K562 (cell line): Measurements from ENCODE around the gene CLEC4F. TPM values are rescaled to one million over a fixed set of nuclear protein-coding genes. Genes with fewer than 3 reads are reported as not detected.

Experiments
- ATAC-seq: fragments of 200-7000 bp; cut with Tn5 transposase; 3 replicates; pipeline ENCODE4 v1.9.1; 2020; ENCODE audit warnings: moderate library complexity
- BruUV-seq: library from RNA; stranded (reverse); fragments of 400-500 nt; replicated peaks from 2 replicates; lab custom pipeline; 2021; lab: Mats Ljungman, UMichigan
- CTCF ChIA-PET: fragments of 300-600 bp; formaldehyde crosslinking; extraction: SDS; loops from one replicate; lab custom pipeline; 2021; ENCODE audit warnings: low intra/inter-chr PET ratio; lab: Yijun Ruan, JAX
- POLR2A ChIA-PET: fragments of 300-600, 350-650 bp; sonication (Branson Sonifier 250); formaldehyde crosslinking; extraction: SDS; loops from one replicate; lab custom pipeline; 2021; ENCODE audit warnings: antibody characterized with exemption, inconsistent platforms; lab: Yijun Ruan, JAX
- DNase-seq, 4 experiments: peaks; one replicate each; pipeline versions ENCODE4 v3.0.0 to v3.0.0-alpha.2; 2011 to 2018; ENCODE audit warnings: low spot score in 3 of 4, mixed read lengths in 3 of 4; ENCODE audit errors: extremely low read depth in 1 of 4
- FAIRE-seq: peaks from 2 replicates; lab custom pipeline; 2011; peaks lifted over from hg19 to GRCh38; lab: Jason Lieb, UNC
- H2AFZ ChIP-seq: 2 replicates; pipeline ENCODE4 v1.6.0; 2011; ENCODE audit warnings: low read depth, low read length, control low read depth, inconsistent platforms
- H3K27ac ChIP-seq: fragments of 200-600 bp; 3 replicates; pipeline ENCODE4 v1.8.0; 2011; ENCODE audit warnings: low read depth, mild to moderate bottlenecking, control low read depth, inconsistent platforms, low read length, moderate library complexity, mixed read lengths; ENCODE audit errors: extremely low read depth
- H3K27me3 ChIP-seq, 2 experiments: fragments of 300-600 bp in 1 of 2; 2 replicates in 1 of 2; 3 replicates in 1 of 2; pipeline versions ENCODE4 v1.6.0 to v1.8.0; 2011; ENCODE audit warnings: inconsistent platforms in 2 of 2, low read length in 2 of 2, mild to moderate bottlenecking in 1 of 2, mixed read lengths in 1 of 2, moderate library complexity in 1 of 2; ENCODE audit not compliant: control insufficient read depth in 2 of 2, insufficient read depth in 2 of 2
- H3K36me3 ChIP-seq: fragments of 300-600 bp; 3 replicates; pipeline ENCODE4 v1.8.0; 2011; ENCODE audit warnings: mild to moderate bottlenecking, low read length, inconsistent platforms; ENCODE audit not compliant: control insufficient read depth, insufficient read depth
- H3K4me1 ChIP-seq, 2 experiments: fragments of 200-600 bp in 1 of 2; replicated peaks in 1 of 2; 2 replicates in 1 of 2; 3 replicates in 1 of 2; pipeline versions ENCODE4 v1.5.1 to v1.8.0; 2011; ENCODE audit warnings: inconsistent platforms in 2 of 2, low read length in 2 of 2, mild to moderate bottlenecking in 1 of 2, mixed read lengths in 1 of 2, moderate library complexity in 1 of 2; ENCODE audit not compliant: control insufficient read depth in 2 of 2, insufficient read depth in 2 of 2
- H3K4me2 ChIP-seq: 2 replicates; pipeline ENCODE4 v1.6.1; 2011; ENCODE audit warnings: low read length, control low read depth, inconsistent platforms, mixed read lengths; ENCODE audit not compliant: insufficient read depth
- H3K4me3 ChIP-seq: fragments of 200-600 bp; sonication (generic), shearing (Covaris generic); 2 replicates; pipeline ENCODE4 v1.5.1; 2016; ENCODE audit warnings: control low read depth, inconsistent platforms
- H3K79me2 ChIP-seq: fragments of 200-600 bp; 3 replicates; pipeline ENCODE4 v1.8.0; 2011; ENCODE audit warnings: low read length, inconsistent platforms; ENCODE audit not compliant: control insufficient read depth, insufficient read depth
- H3K9ac ChIP-seq, 2 experiments: 2 replicates each; pipeline versions ENCODE4 v1.6.0 to v1.6.1; 2011; ENCODE audit warnings: low read depth in 2 of 2, low read length in 2 of 2, control low read depth in 1 of 2, inconsistent platforms in 1 of 2, mild to moderate bottlenecking in 1 of 2, mixed read lengths in 1 of 2; ENCODE audit not compliant: insufficient read depth in 1 of 2
- H3K9me1 ChIP-seq: one replicate; pipeline ENCODE4 v1.6.0; 2011; ENCODE audit warnings: inconsistent platforms, mild to moderate bottlenecking, low read length, moderate library complexity; ENCODE audit not compliant: control insufficient read depth, insufficient read depth
- H3K9me3 ChIP-seq: replicated peaks from 2 replicates; pipeline ENCODE4 v1.5.1; 2011; ENCODE audit warnings: low read depth, low read length, inconsistent platforms; ENCODE audit not compliant: control insufficient read depth, insufficient read depth
- H4K20me1 ChIP-seq: replicated peaks from 2 replicates; pipeline ENCODE4 v1.6.1; 2011; ENCODE audit warnings: low read length, inconsistent platforms, mixed read lengths; ENCODE audit not compliant: control insufficient read depth, insufficient read depth
- NELFE ChIP-seq: IDR thresholded peaks from 2 replicates; pipeline ENCODE4 v1.6.1; 2011; ENCODE audit warnings: mild to moderate bottlenecking; ENCODE audit not compliant: insufficient read depth, insufficient read length
- NFRKB ChIP-seq: fragments of 450-650 bp; IDR thresholded peaks from 2 replicates; pipeline ENCODE4 v1.6.1; 2016; ENCODE audit warnings: low read depth
- U2AF2 ChIP-seq: fragments of 200-400 bp; formaldehyde crosslinking; optimal IDR thresholded peaks from 2 replicates; pipeline ENCODE3; 2017; ENCODE audit warnings: low read depth, mild to moderate bottlenecking, low read length
- WGBS: fragments of 100-300 bp; shearing (Covaris generic); methylation state at CpG from one replicate; pipeline ENCODE4 v1.1.6; 2016; ENCODE audit warnings: low coverage, mixed read lengths; ENCODE audit not compliant: insufficient coverage; ENCODE audit errors: missing lambda C conversion rate; 5-methylcytosine and 5-hydroxymethylcytosine counted together
- in situ Hi-C: fragments of 300-500 bp; cut with MboI; formaldehyde crosslinking; loops from 4 replicates; pipeline ENCODE4 v1.15.0; 2018; ENCODE audit warnings: inconsistent platforms, mixed read lengths
- intact Hi-C: fragments of 100-400 bp; cut with micrococcal nuclease; formaldehyde crosslinking; loops from 2 replicates; pipeline ENCODE4 v1.14.2; 2022
- polyA plus RNA-seq, 8 experiments: library from polyadenylated mRNA; depleted of rRNA in 4 of 8; stranded (reverse) in 5 of 8; unstranded in 3 of 8; fragments of >200 nt; fragmentation: Nextera tagmentation in 2 of 8; fragmentation: Illumina TruSeq in 1 of 8; extraction: Ambion mirVana in 2 of 8; extraction: Trizol in 1 of 8; gene quantifications; 2 replicates each; pipeline versions ENCODE4 v1.2.1 to v1.2.3, GENCODE V29; 2011 to 2014; ENCODE audit warnings: inconsistent platforms in 1 of 8, missing spikeins in 1 of 8
- total RNA-seq, 7 experiments: library from RNA; depleted of rRNA in 6 of 7; stranded (reverse); fragments of >200 nt in 6 of 7; fragmentation: Illumina TruSeq in 2 of 7; extraction: Trizol in 2 of 7; gene quantifications; 2 replicates each; pipeline versions ENCODE4 v1.2.1 to v1.2.3, GENCODE V29; 2011 to 2021; ENCODE audit warnings: low replicate concordance in 1 of 7
- TF ChIP-seq, protein P1 (sequence below): sonication (generic); formaldehyde crosslinking; IDR thresholded peaks from 2 replicates; pipeline ENCODE4 v1.8.1; 2023; ENCODE audit warnings: mild to moderate bottlenecking, missing genetic modification reagents

The CLEC4F gene
- total and polyA plus RNA-seq, 9 of the 15 experiments (the other 6 are each of a cell fraction or from before 2014, with no cell fraction given): not detected

DNA sequence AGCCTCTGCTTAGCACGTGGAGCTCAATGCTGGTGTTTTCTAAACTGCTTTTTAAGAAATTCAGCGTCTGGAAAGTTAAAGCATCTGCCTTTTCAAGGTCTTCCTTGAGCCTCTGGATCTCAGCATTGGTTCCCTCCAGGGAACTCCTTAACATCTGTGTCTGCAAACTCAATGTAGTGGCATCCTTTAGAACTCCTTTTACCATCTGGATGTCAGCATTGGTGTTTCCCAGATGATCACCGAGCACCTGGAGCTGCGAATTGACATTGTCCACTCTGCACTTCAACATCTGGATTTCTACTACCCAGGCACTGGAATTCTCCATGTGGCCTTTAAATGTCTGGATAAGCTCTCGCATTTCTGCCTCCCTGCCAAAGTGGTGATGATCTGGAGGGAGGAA, 3.7 kb downstream of the CLEC4F start:
- POLR2A ChIA-PET: interaction anchor here (1.5 kb wide), 1 partner anchor 10 kb away, joined by 4 read pairs; no protein-coding TSS in a partner anchor
- WGBS: 0% methylated on average over 5 of the region's 5 CpGs

More for the DNA sequence above, 3.7 kb downstream of the CLEC4F start:
- intact Hi-C loops: no loop called here
- DNase-seq (no peak), FAIRE-seq (no peak)
- no peak overlapping the region for H3K4me3 ChIP-seq
- CTCF ChIA-PET: no interaction called here
- no peak overlapping the region for H2AFZ ChIP-seq
- no peaks in the 10 kb centered on the region for H3K36me3 ChIP-seq
- H3K9ac ChIP-seq: no peak overlapping the region
- H3K27ac ChIP-seq: no peak overlapping the region
- H3K4me2 ChIP-seq: no peak overlapping the region
- H3K79me2 ChIP-seq: no peaks in the 10 kb centered on the region
- H3K27me3 ChIP-seq: peaks cover 43 to 61% of the 10 kb centered on the region in 2 experiments
- H3K4me1 ChIP-seq: no peaks in the 10 kb centered on the region
- no peak for TF ChIP-seq U2AF2
- no peak for TF ChIP-seq NELFE
- TF ChIP-seq NFRKB: no peak
- TF ChIP-seq, protein P1, sequence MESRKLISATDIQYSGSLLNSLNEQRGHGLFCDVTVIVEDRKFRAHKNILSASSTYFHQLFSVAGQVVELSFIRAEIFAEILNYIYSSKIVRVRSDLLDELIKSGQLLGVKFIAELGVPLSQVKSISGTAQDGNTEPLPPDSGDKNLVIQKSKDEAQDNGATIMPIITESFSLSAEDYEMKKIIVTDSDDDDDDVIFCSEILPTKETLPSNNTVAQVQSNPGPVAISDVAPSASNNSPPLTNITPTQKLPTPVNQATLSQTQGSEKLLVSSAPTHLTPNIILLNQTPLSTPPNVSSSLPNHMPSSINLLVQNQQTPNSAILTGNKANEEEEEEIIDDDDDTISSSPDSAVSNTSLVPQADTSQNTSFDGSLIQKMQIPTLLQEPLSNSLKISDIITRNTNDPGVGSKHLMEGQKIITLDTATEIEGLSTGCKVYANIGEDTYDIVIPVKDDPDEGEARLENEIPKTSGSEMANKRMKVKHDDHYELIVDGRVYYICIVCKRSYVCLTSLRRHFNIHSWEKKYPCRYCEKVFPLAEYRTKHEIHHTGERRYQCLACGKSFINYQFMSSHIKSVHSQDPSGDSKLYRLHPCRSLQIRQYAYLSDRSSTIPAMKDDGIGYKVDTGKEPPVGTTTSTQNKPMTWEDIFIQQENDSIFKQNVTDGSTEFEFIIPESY (CRISPR knock-in tag): no peak
- TF ChIP-seq, all 486 proteins: peak for 0
- BruUV-seq: no TSS peak
- no peak for ATAC-seq
- H3K9me1 ChIP-seq: no peaks in the 10 kb centered on the region
- no peaks in the 10 kb centered on the region for H4K20me1 ChIP-seq
- no peaks in the 10 kb centered on the region for H3K9me3 ChIP-seq
- in situ Hi-C loops: no loop called here
